Measurements from ENCODE around the gene ACTRT2.

The ACTRT2 gene

GRCh38 chr1:3055051-3055450 lies 33.8 kb downstream of the ACTRT2 start:
- no peak for DNase-seq

- no peak for DNase-seq
Observed at GRCh38 chr1:3056641-3057040, 35.4 kb downstream of the ACTRT2 start.

DNA sequence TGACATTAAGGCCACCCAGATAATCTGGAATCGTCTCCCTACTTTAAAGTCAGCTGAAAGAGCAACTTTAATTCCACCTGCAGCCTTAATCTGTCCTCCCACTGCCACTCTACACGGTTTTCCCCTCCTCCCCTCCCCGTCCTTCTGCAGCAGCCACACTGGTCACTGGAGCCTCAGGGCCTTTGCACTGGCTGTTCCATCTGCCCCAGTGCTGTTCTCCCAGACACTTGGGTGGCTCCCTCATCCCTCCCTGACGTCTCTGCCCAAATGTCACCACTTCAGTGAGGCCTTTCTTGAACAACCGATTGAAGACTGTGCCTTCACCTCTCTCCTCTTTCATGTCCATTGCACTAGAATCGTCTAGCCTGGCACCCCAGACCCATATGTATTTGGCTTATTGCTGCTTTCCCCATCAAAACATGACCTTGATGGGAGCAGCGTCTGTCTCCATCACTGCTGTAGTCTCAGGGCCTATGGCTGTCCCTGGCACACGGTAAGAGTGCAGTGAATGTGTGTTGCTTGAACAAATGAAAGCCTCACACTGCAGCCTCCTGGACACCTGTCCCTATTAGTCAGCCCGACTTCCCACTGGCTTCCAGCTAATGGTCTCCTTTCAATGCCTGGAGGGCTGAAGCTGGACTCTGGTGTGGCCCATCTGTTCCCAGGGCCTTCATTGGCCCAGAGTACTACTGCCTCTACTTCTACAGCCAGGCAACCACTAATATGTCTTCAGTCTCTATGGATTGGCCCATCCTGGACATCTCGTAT lies 37.2 kb downstream of the ACTRT2 start:
- no peak for DNase-seq

DNA sequence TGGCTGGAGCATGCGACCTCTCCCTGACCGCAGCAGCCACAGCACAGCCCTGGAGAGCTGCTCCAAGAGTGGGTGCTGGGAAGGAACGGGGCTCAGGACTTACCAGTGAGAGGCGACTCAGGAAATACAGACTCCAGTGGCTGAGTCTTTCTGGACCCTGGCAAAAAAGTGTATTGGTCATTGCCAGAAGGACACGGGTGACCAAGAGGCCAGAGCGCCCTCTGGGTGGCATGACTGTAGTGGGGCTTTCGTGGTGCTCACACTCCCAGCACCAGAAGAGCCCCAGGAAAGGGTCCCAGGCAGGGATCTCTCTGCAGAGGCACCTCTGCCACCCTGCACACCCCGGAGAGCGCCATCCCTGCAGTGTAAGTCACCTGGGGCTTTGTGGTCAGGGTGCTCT lies 38.9 kb downstream of the ACTRT2 start:
- DNase-seq, result no peak

- DNase-seq, result no peak
Observed at GRCh38 chr1:3060601-3061551, 39.6 kb downstream of the ACTRT2 start.

GRCh38 chr1:3061566-3061965 lies 40.3 kb downstream of the ACTRT2 start:
- no peak for DNase-seq

- DNase-seq, result no peak
Observed at GRCh38 chr1:3061981-3062615, 40.8 kb downstream of the ACTRT2 start.

GRCh38 chr1:3062616-3063378 lies 41.5 kb downstream of the ACTRT2 start:
- DNase-seq, result no peak

DNA sequence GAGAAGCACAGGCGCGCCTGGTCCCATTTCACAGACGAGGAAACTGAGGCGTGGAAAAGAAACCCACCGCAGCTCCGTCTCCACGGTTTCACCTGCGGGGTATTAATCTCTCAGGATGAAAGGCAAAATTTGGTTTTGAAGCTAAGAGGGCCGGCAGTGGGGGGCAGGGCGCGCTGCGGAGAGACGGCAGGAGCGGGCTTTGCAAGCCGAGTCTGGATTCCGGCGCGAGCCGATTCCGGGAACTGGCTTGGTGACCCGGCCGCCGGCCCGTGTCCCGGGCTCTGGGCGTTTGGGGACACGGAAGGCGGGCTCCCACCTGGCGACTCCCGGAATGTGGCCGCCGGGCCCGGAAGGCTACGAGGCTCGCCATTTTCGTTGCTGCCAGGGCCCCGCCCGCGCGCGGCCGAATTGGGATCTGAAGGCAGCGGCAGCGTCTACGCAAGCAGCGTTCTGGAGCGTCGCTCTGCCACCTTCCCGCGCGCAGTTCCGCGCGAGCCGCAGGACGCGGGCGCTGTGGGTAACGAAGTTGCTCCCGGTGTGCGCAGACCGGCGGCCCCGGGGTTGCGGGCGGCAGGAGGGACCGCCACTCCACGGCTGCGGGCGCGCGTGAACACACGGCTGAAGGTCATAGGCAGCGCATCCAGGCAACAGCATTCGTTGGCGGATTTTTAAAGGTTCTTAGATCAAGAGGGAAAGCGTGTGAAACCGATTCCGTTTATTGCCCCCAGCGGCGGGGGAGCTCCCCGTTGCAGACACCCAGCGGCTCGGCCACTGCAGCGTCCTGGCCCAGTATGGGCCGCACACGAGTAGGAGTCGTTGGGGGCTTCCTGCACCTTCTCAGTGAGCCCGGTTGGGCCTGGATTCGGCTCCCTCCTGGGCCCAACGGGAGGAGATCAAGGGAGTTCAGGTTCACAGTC lies 42.4 kb downstream of the ACTRT2 start:
- no peak for DNase-seq

- no peak for DNase-seq
Observed at GRCh38 chr1:3064296-3064850, 43.1 kb downstream of the ACTRT2 start.

DNA sequence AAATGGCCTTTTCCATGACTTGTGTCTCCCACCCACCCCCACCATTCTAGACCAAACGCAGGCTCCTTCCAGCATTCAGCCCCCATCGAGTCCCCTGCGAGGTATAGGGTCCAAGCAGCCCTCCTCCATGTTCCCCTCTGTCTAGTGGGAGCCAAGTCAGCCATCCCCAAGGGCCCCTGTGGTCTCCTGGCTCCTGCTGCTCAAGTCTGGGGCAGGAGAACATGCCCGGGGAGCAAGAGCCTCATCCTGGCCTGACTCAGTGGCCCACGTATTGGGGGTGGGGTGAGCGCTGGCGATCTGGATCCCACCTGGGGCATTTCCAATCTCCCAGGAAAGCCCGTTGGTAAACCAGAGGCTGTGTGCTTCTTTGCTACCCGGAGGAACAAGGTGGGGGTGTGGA lies 43.6 kb downstream of the ACTRT2 start:
- DNase-seq, result no peak

GRCh38 chr1:3065396-3065795 lies 44.1 kb downstream of the ACTRT2 start:
- no peak for DNase-seq

- no peak for DNase-seq
Observed at GRCh38 chr1:3065797-3066196, 44.5 kb downstream of the ACTRT2 start.

DNA sequence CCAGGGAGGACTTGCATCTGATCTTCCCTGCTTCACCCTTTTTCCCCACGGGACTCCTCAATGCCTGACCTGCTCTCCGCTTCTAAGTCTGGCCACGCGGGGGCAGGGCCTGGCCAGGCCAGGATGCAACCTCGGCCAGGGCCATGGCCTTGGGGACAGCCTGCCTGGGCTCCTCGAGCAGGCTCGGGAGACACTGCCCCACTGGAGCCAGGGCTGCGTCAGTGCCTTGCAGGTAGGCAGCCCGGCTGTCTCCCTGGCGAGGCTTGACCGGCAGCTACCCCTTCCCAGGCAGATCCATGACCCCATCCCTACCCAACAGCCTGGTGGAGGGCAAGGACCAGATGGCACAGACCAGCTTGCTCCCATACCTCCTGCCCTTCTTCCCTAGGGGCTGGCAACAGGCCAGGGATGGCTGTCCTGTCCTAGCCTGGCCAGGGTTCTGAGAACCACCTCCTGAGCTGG lies 45.0 kb downstream of the ACTRT2 start:
- no peak for DNase-seq

DNA sequence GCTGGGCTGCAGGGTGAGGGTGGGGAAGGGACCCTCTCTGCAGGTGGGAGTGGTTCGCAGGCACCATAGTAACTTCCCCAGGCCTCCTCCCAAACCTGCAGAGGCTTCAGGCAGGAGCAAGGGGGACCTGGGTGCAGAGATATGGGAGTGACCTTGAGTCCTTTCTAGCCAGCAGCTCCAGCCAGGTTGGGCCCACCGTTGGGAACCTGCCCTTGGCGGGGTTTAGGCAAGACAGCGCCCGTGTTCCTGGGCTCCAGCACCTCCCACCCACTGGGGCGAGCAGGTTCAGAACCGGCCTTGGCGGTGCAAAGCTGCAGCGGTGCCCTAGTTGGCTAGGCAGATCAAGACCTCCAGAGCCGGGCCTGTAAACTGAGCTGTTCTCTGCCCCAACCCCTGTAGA lies 45.6 kb downstream of the ACTRT2 start:
- no peak for DNase-seq

DNA sequence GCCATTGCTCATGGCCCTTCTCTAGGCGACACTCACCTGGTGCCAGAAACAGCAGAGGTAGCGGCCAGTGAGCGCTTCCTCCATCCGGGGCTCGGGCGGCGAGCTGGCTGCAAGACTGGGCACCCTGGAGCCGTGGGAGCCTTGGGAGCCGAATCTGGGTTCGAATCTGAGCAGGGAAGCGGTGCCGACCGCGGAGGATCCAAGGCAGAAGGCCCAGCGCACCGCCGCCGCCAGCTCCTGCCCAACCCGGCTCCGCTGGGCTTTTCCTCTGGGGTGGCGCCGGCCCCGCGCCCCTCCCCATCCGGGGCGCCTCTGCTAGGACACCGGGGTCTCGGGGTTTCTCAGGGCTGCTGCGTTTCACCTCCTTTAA lies 46.0 kb downstream of the ACTRT2 start:
- DNase-seq, result no peak

GRCh38 chr1:3067671-3068563 lies 46.6 kb downstream of the ACTRT2 start:
- no peak for DNase-seq

GRCh38 chr1:3068564-3069431 lies 47.5 kb downstream of the ACTRT2 start, which contains the start of gene PRDM16:
PRDM16 (plus strand) TSS chr1:3069203; CDS start chr1:3069260, 57 bp downstream.
- peak; percentile 40 for DNase-seq
